ENCODE results near the gene SPTBN4. TPM values are rescaled to one million over a fixed set of nuclear protein-coding genes. Genes with fewer than 3 reads are reported as not detected.

Gene SPTBN4
- total RNA-seq, 1 experiment from 2014 or later = 0.82 TPM

GRCh38 chr19:40594255-40594654 lies 127.5 kb downstream of the SPTBN4 start:
- no peak overlapping the region for H3K27ac Mint-ChIP-seq (ENCODE audit: unreplicated experiment)
- H3K4me1 Mint-ChIP-seq (ENCODE audit: low read depth, unreplicated experiment) = peaks cover 7% of the 10 kb centered on the region
- no TSS peak for BruUV-seq (replicated peaks)
- no peak overlapping the region for H3K4me3 Mint-ChIP-seq (ENCODE audit: unreplicated experiment)
- POLR2A ChIA-PET = no interaction called here
- H3K36me3 Mint-ChIP-seq (ENCODE audit: insufficient read depth, unreplicated experiment) = peaks cover 10% of the 10 kb centered on the region
- no peaks in the 10 kb centered on the region for H3K9me3 Mint-ChIP-seq (ENCODE audit: unreplicated experiment)
- H3K27me3 ChIP-seq (replicated peaks; ENCODE audit: control insufficient read depth, insufficient read depth, low read length) = peaks cover 4% of the 10 kb centered on the region; the same call in 1 of the 2 replicates
- no peaks in the 10 kb centered on the region for H3K9me3 ChIP-seq
- H3K27me3 Mint-ChIP-seq (ENCODE audit: insufficient read depth, unreplicated experiment) = peaks cover 9% of the 10 kb centered on the region
- no peak overlapping the region for H3K4me3 ChIP-seq (ENCODE audit: low read depth, low read length)
- TF ChIP-seq, protein P1, sequence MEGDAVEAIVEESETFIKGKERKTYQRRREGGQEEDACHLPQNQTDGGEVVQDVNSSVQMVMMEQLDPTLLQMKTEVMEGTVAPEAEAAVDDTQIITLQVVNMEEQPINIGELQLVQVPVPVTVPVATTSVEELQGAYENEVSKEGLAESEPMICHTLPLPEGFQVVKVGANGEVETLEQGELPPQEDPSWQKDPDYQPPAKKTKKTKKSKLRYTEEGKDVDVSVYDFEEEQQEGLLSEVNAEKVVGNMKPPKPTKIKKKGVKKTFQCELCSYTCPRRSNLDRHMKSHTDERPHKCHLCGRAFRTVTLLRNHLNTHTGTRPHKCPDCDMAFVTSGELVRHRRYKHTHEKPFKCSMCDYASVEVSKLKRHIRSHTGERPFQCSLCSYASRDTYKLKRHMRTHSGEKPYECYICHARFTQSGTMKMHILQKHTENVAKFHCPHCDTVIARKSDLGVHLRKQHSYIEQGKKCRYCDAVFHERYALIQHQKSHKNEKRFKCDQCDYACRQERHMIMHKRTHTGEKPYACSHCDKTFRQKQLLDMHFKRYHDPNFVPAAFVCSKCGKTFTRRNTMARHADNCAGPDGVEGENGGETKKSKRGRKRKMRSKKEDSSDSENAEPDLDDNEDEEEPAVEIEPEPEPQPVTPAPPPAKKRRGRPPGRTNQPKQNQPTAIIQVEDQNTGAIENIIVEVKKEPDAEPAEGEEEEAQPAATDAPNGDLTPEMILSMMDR (IDR thresholded peaks at IDR 0.05; ENCODE audit: insufficient read depth in 1 of 2, low read depth in 1 of 2, low read length in 1 of 2, severe bottlenecking in 1 of 2, unreplicated experiment in 1 of 2) = no peak
- peaks cover 11% of the 10 kb centered on the region for H3K4me1 ChIP-seq
- CTCF ChIA-PET = no interaction called here
- H3K36me3 ChIP-seq (ENCODE audit: control insufficient read depth, insufficient read depth, low read length) = no peaks in the 10 kb centered on the region
- DNase-seq = no peak
- intact Hi-C loops (cut with micrococcal nuclease; ENCODE audit: unreplicated experiment) = no loop called here

DNA sequence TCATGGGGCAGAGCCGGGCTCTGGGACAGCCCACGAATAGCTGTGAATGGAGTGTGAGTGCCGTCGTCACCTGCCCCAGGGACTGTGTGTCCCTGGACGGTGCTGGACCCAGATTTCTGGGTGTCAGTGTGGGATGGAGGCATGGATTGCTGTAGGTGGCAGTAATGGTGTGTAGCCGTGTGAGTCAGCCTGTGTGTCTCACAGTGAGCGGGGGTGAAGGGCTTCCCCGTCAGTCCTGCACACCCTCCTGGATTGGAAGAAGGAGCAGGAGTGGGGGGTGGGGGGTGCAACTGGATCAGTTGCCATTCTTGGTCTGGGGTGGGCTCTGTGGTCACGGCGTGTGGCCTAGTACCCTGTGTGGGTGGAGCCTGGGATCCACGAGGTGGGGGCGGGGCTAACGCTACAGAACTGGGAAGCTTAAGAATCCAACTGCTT lies 127.9 kb downstream of the SPTBN4 start:
- intact Hi-C loops (cut with micrococcal nuclease; ENCODE audit: unreplicated experiment) = no loop called here
- Mint-ChIP-seq H3K9me3 (ENCODE audit: unreplicated experiment) (no peaks in the 10 kb centered on the region), H3K4me3 (ENCODE audit: unreplicated experiment) (no peak overlapping the region), H3K4me1 (ENCODE audit: low read depth, unreplicated experiment) (peaks cover 7% of the 10 kb centered on the region), H3K36me3 (ENCODE audit: insufficient read depth, unreplicated experiment) (peaks cover 10% of the 10 kb centered on the region), H3K27me3 (ENCODE audit: insufficient read depth, unreplicated experiment) (peaks cover 11% of the 10 kb centered on the region), H3K27ac (ENCODE audit: unreplicated experiment) (no peak overlapping the region)
- Histone ChIP-seq H3K4me3 (ENCODE audit: low read depth, low read length) (no peak overlapping the region), H3K36me3 (ENCODE audit: control insufficient read depth, insufficient read depth, low read length) (no peaks in the 10 kb centered on the region), H3K9me3 (no peaks in the 10 kb centered on the region), H3K4me1 (peaks cover 11% of the 10 kb centered on the region), H3K27me3 (replicated peaks; ENCODE audit: control insufficient read depth, insufficient read depth, low read length) (peaks cover 4% of the 10 kb centered on the region; the same call in 1 of the 2 replicates)
- CTCF ChIA-PET = no interaction called here
- no TSS peak for BruUV-seq (replicated peaks)
- DNase-seq = no peak
- TF ChIP-seq, protein P1 (IDR thresholded peaks at IDR 0.05; ENCODE audit: insufficient read depth in 1 of 2, low read depth in 1 of 2, low read length in 1 of 2, severe bottlenecking in 1 of 2, unreplicated experiment in 1 of 2) = no peak
- POLR2A ChIA-PET = no interaction called here

DNA sequence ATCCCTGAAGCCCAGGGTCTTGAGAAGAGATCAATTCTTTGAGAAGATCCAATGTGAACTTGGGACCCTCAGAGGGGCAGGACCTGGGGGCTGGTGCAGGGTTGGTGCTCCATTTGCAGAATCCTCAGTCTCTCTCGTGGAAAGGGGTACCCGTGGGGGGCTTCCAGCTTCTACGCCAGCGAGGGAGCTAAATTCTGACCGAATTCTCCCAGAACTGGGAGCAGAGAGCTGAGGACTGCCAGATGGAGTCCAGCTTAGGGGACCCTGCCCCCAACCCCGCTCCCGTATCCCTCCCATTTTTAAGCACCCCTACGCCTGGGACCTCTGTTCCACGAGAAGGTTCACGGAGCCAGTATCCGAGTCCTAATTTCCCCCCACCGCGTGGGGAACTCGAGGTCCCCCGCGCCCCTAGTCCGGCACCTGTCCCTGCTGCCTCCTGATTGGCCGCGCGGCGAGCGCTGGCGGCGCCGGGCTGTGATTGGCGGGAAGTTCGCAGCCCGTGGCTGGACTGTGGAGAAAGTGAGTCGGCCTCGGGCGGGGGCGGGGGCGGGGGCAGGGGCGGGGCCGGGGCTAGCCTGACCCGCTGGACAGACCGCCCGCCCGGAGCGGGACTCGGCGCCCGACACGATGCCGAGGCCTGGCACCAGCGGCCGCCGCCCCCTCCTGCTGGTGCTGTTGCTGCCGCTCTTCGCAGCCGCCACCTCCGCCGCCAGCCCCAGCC lies 130.0 kb downstream of the SPTBN4 start:
- peak overlapping the region; percentile 66 for H3K4me3 Mint-ChIP-seq (ENCODE audit: unreplicated experiment)
- H3K27me3 ChIP-seq (replicated peaks; ENCODE audit: control insufficient read depth, insufficient read depth, low read length) = peaks cover 4% of the 10 kb centered on the region; the same call in 1 of the 2 replicates
- intact Hi-C loops (cut with micrococcal nuclease; ENCODE audit: unreplicated experiment) = no loop called here
- ChIA-PET POLR2A (no interaction called here), CTCF (interaction anchor here (0.5 to 0.8 kb wide), 4 partner anchors 13 to 132 kb away, joined by 3 to 7 read pairs (median 4); no protein-coding TSS in a partner anchor)
- TF ChIP-seq, protein P1 (IDR thresholded peaks at IDR 0.05; ENCODE audit: insufficient read depth in 1 of 2, low read depth in 1 of 2, low read length in 1 of 2, severe bottlenecking in 1 of 2, unreplicated experiment in 1 of 2) = no peak
- no peaks in the 10 kb centered on the region for H3K9me3 ChIP-seq
- peaks cover 15% of the 10 kb centered on the region for H3K4me1 ChIP-seq
- H3K4me3 ChIP-seq (ENCODE audit: low read depth, low read length) = peak overlapping the region; percentile 30
- H3K4me1 Mint-ChIP-seq (ENCODE audit: low read depth, unreplicated experiment) = peaks cover 15% of the 10 kb centered on the region
- peak; percentile 77 to 80 for DNase-seq
- no peak overlapping the region for H3K27ac Mint-ChIP-seq (ENCODE audit: unreplicated experiment)
- H3K27me3 Mint-ChIP-seq (ENCODE audit: insufficient read depth, unreplicated experiment) = peaks cover 19% of the 10 kb centered on the region
- no peaks in the 10 kb centered on the region for H3K36me3 ChIP-seq (ENCODE audit: control insufficient read depth, insufficient read depth, low read length)
- no TSS peak for BruUV-seq (replicated peaks)
- H3K36me3 Mint-ChIP-seq (ENCODE audit: insufficient read depth, unreplicated experiment) = peaks cover 10% of the 10 kb centered on the region
- H3K9me3 Mint-ChIP-seq (ENCODE audit: unreplicated experiment) = no peaks in the 10 kb centered on the region
